DOHH2 (cell line): ENCODE results near the gene ZNF669.

Experiments
- H3F3A ChIP-seq: fragments of 200-600 bp; sonication (generic), shearing (Covaris generic); 2 replicates; pipeline ENCODE4 v1.6.0; 2016; ENCODE audit warnings: antibody characterized with exemption, mild to moderate bottlenecking; ENCODE audit not compliant: control insufficient read depth, insufficient read depth
- H3K27ac ChIP-seq: fragments of 200-600 bp; sonication (generic); 2 replicates; pipeline ENCODE4 v1.5.1; 2014; ENCODE audit warnings: low read depth, mild to moderate bottlenecking, low read length, moderate library complexity
- H3K27me3 ChIP-seq: fragments of 200-600 bp; sonication (generic); 2 replicates; pipeline ENCODE4 v1.6.1; 2014; ENCODE audit warnings: mild to moderate bottlenecking, low read length, mixed read lengths; ENCODE audit not compliant: control insufficient read depth
- H3K36me3 ChIP-seq: fragments of 200-600 bp; sonication (generic); 2 replicates; pipeline ENCODE4 v1.6.1; 2014; ENCODE audit warnings: mild to moderate bottlenecking, low read length, moderate library complexity, mixed read lengths; ENCODE audit not compliant: control insufficient read depth
- H3K4me1 ChIP-seq: fragments of 200-600 bp; sonication (generic); 2 replicates; pipeline ENCODE4 v1.6.1; 2014; ENCODE audit warnings: mild to moderate bottlenecking, low read length, mixed read lengths; ENCODE audit not compliant: control insufficient read depth
- H3K4me2 ChIP-seq: fragments of 200-600 bp; sonication (generic); 2 replicates; pipeline ENCODE4 v1.6.0; 2014; ENCODE audit warnings: mild to moderate bottlenecking, low read length, moderate library complexity
- H3K4me3 ChIP-seq: fragments of 200-600 bp; sonication (generic); 2 replicates; pipeline ENCODE4 v1.5.1; 2014; ENCODE audit warnings: mild to moderate bottlenecking, low read length, mixed read lengths
- H3K79me2 ChIP-seq: fragments of 200-600 bp; sonication (generic); 2 replicates; pipeline ENCODE4 v1.6.1; 2014; ENCODE audit warnings: mild to moderate bottlenecking, low read length, mixed read lengths; ENCODE audit not compliant: control insufficient read depth
- H3K9me2 ChIP-seq: fragments of 200-600 bp; sonication (generic); replicated peaks from 2 replicates; pipeline ENCODE4 v1.6.1; 2014; ENCODE audit warnings: mild to moderate bottlenecking, low read length, mixed read lengths; ENCODE audit not compliant: control insufficient read depth
- H3K9me3 ChIP-seq: fragments of 200-600 bp; sonication (generic); 2 replicates; pipeline ENCODE4 v1.6.1; 2014; ENCODE audit warnings: antibody characterized with exemption, low read length, mixed read lengths; ENCODE audit not compliant: control insufficient read depth, insufficient read depth
- H4K20me1 ChIP-seq: fragments of 200-600 bp; sonication (generic); 2 replicates; pipeline ENCODE4 v1.6.0; 2014; ENCODE audit warnings: low read depth, mild to moderate bottlenecking, antibody characterized with exemption, low read length, moderate library complexity; ENCODE audit not compliant: control insufficient read depth, insufficient read depth
- CTCF ChIP-seq: fragments of 200-600 bp; sonication (generic); IDR thresholded peaks from one replicate; pipeline ENCODE4 v1.5.1; 2014; ENCODE audit warnings: antibody characterized with exemption, mild to moderate bottlenecking, low read depth, low read length; ENCODE audit not compliant: poor library complexity, severe bottlenecking
- EZH2phosphoT487 ChIP-seq: fragments of 200-600 bp; sonication (generic); IDR thresholded peaks from 2 replicates; pipeline ENCODE4 v1.6.1; 2017; ENCODE audit warnings: borderline replicate concordance, mild to moderate bottlenecking, antibody characterized with exemption, low read length, moderate library complexity, mixed read lengths

Gene ZNF669

GRCh38 chr1:247096112-247096511, 8.0 kb downstream of the ZNF669 start:
- TF ChIP-seq EZH2phosphoT487: no peak
- no peak for TF ChIP-seq CTCF
- no peaks in the 10 kb centered on the region for H3F3A ChIP-seq
- peaks cover 7% of the 10 kb centered on the region for H3K9me3 ChIP-seq
- no peaks in the 10 kb centered on the region for H3K9me2 ChIP-seq
- H3K27ac ChIP-seq: no peak overlapping the region
- peaks cover 38% of the 10 kb centered on the region for H3K36me3 ChIP-seq
- peaks cover 25% of the 10 kb centered on the region for H3K79me2 ChIP-seq
- no peak overlapping the region for H3K4me2 ChIP-seq
- no peaks in the 10 kb centered on the region for H3K27me3 ChIP-seq
- no peak overlapping the region for H3K4me3 ChIP-seq
- no peaks in the 10 kb centered on the region for H3K4me1 ChIP-seq
- no peaks in the 10 kb centered on the region for H4K20me1 ChIP-seq

GRCh38 chr1:247090455-247090854, 13.7 kb downstream of the ZNF669 start:
- H3K4me2 ChIP-seq: no peak overlapping the region

GRCh38 chr1:247089616-247090375, 14.4 kb downstream of the ZNF669 start:
- Histone ChIP-seq H3K9me2 (no peaks in the 10 kb centered on the region), H4K20me1 (no peaks in the 10 kb centered on the region), H3K9me3 (no peaks in the 10 kb centered on the region), H3K27me3 (no peaks in the 10 kb centered on the region), H3K4me3 (no peak overlapping the region), H3K79me2 (no peaks in the 10 kb centered on the region), H3F3A (no peaks in the 10 kb centered on the region), H3K36me3 (no peaks in the 10 kb centered on the region), H3K4me1 (no peaks in the 10 kb centered on the region), H3K27ac (no peak overlapping the region), H3K4me2 (no peak overlapping the region)
- TF ChIP-seq CTCF: no peak
- TF ChIP-seq EZH2phosphoT487: no peak

More at GRCh38 chr1:247090455-247090854, 13.7 kb downstream of the ZNF669 start:
- no peaks in the 10 kb centered on the region for H4K20me1 ChIP-seq
- no peaks in the 10 kb centered on the region for H3K36me3 ChIP-seq
- H3K27ac ChIP-seq: no peak overlapping the region
- H3K4me3 ChIP-seq: no peak overlapping the region
- no peaks in the 10 kb centered on the region for H3K27me3 ChIP-seq
- TF ChIP-seq EZH2phosphoT487 (no peak), CTCF (no peak)
- no peaks in the 10 kb centered on the region for H3K9me2 ChIP-seq
- no peaks in the 10 kb centered on the region for H3K9me3 ChIP-seq
- no peaks in the 10 kb centered on the region for H3K4me1 ChIP-seq
- H3K79me2 ChIP-seq: no peaks in the 10 kb centered on the region
- H3F3A ChIP-seq: no peaks in the 10 kb centered on the region
